ENCODE data around the gene DIP2C. TPM values are rescaled to one million over a fixed set of nuclear protein-coding genes. Genes with fewer than 3 reads are reported as not detected.

The DIP2C gene
- polyA plus RNA-seq, 1 of the 3 experiments (the other 2 are of a cell fraction), result 8.7 TPM

DNA sequence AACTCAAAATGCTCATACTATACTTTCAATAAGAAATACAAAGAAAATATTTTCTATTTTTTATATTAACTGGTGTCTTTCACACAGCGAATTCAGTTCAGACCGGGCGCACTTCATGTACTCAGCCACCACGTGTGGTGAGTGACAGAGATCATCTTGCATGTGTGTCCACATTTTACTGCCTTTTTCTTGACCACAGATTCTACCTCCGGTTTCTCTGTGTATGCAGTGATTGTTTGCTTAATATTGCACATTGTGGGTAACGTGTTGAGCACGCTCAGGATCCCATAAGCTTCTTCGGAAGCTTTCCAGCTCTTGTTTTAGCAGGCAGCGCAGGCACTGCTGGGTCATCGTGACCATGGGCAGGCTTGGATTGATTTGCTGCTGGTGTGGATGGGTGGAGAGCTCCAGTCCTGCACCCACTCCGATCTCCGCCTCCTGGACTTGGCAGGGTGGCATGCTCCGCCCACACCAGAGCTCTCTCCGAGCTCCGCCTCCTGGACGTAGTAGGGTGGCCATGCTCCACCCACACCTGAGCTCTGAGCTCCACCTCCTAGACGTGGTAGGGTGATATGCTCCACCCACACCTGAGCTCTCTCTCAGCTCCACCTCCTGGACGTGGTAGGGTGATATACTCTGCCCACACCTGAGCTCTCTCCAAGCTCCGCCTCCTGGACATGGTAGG lies 253.3 kb downstream of the DIP2C start:
- CTCF ChIA-PET, result interaction anchor here (1.2 to 1.5 kb wide), 2 partner anchors 17 to 36 kb away, joined by 3 to 4 read pairs; no protein-coding TSS in a partner anchor

DNA sequence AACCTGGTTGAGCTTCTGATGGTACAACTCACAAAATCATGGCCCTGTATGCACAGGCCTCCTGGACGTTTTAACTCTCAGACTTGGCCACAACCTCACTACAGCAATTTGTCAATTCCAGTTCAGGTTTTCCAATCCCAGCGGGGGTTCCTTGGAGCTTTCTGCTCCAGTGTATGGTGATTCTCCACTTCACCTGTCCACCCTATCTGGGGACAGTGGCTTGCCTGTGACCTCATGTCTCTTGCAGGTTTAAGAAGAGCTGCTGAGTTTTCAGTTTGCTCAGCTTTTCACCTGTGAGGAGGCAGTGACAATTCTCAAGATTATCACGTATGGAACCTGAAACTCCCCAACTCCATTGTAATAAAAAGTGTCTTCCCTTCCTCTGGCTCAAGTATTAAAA lies 254.1 kb downstream of the DIP2C start:
- 77% methylated on average over 3 of the region's 3 CpGs for WGBS (ENCODE audit: low lambda C conversion rate)
- Histone ChIP-seq H3K79me2 (ENCODE audit: insufficient read depth) (no peaks in the 10 kb centered on the region), H3K27ac (ENCODE audit: low read depth in 2 of 2, low read length in 1 of 2) (no peak overlapping the region), H3K9me3 (no peaks in the 10 kb centered on the region), H4K20me1 (ENCODE audit: insufficient read depth) (no peaks in the 10 kb centered on the region), H3K9ac (no peak overlapping the region), H3K9me2 (no peaks in the 10 kb centered on the region), H3K27me3 (ENCODE audit: insufficient read depth) (no peaks in the 10 kb centered on the region), H2AFZ (ENCODE audit: low read depth) (no peak overlapping the region), H3K4me3 (ENCODE audit: low read depth in 2 of 2, low read length in 1 of 2) (no peak overlapping the region), H3F3A (replicated peaks; ENCODE audit: insufficient read depth) (peaks cover 3% of the 10 kb centered on the region), H3K4me1 (ENCODE audit: control insufficient read depth in 1 of 2, insufficient read depth in 2 of 2, low read depth in 1 of 2, low read length in 1 of 2) (no peaks in the 10 kb centered on the region), H3K4me2 (no peak overlapping the region), H3K36me3 (replicated peaks in 1 of 2; ENCODE audit: control insufficient read depth in 1 of 2, insufficient read depth in 2 of 2, low read length in 1 of 2) (peaks cover 0 to 26% of the 10 kb centered on the region in 2 experiments)
- POLR2A ChIA-PET, result no interaction called here
- TF ChIP-seq, protein P1, sequence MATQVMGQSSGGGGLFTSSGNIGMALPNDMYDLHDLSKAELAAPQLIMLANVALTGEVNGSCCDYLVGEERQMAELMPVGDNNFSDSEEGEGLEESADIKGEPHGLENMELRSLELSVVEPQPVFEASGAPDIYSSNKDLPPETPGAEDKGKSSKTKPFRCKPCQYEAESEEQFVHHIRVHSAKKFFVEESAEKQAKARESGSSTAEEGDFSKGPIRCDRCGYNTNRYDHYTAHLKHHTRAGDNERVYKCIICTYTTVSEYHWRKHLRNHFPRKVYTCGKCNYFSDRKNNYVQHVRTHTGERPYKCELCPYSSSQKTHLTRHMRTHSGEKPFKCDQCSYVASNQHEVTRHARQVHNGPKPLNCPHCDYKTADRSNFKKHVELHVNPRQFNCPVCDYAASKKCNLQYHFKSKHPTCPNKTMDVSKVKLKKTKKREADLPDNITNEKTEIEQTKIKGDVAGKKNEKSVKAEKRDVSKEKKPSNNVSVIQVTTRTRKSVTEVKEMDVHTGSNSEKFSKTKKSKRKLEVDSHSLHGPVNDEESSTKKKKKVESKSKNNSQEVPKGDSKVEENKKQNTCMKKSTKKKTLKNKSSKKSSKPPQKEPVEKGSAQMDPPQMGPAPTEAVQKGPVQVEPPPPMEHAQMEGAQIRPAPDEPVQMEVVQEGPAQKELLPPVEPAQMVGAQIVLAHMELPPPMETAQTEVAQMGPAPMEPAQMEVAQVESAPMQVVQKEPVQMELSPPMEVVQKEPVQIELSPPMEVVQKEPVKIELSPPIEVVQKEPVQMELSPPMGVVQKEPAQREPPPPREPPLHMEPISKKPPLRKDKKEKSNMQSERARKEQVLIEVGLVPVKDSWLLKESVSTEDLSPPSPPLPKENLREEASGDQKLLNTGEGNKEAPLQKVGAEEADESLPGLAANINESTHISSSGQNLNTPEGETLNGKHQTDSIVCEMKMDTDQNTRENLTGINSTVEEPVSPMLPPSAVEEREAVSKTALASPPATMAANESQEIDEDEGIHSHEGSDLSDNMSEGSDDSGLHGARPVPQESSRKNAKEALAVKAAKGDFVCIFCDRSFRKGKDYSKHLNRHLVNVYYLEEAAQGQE (IDR thresholded peaks at IDR 0.05; ENCODE audit: low read depth, low read length), result no peak
- no peak for TF ChIP-seq RXRA (IDR thresholded peaks at IDR 0.05; ENCODE audit: borderline replicate concordance, low read depth)
- no peak for TF ChIP-seq EP300 (IDR thresholded peaks at IDR 0.05; ENCODE audit: borderline replicate concordance in 1 of 2, low read depth in 1 of 2, low read length in 1 of 2)
- TF ChIP-seq ZBTB33 (IDR thresholded peaks at IDR 0.05; ENCODE audit: borderline replicate concordance, low read depth), result no peak
- no peak for TF ChIP-seq GATA2 (CRISPR knock-in tag; IDR thresholded peaks at IDR 0.05)
- TF ChIP-seq MEF2A (IDR thresholded peaks at IDR 0.05; ENCODE audit: borderline replicate concordance, low read depth), result no peak
- TF ChIP-seq, protein P2, sequence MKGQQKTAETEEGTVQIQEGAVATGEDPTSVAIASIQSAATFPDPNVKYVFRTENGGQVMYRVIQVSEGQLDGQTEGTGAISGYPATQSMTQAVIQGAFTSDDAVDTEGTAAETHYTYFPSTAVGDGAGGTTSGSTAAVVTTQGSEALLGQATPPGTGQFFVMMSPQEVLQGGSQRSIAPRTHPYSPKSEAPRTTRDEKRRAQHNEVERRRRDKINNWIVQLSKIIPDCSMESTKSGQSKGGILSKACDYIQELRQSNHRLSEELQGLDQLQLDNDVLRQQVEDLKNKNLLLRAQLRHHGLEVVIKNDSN (IDR thresholded peaks at IDR 0.05; ENCODE audit: borderline replicate concordance, low read depth), result no peak
- TF ChIP-seq NFIC (IDR thresholded peaks at IDR 0.05; ENCODE audit: borderline replicate concordance), result no peak
- TF ChIP-seq TCF12 (IDR thresholded peaks at IDR 0.05), result no peak
- TF ChIP-seq TEAD4 (IDR thresholded peaks at IDR 0.05; ENCODE audit: borderline replicate concordance, insufficient read depth), result no peak
- TF ChIP-seq GABPA (IDR thresholded peaks at IDR 0.05; ENCODE audit: low read depth), result no peak
- no peak for TF ChIP-seq RCOR1 (IDR thresholded peaks at IDR 0.05; ENCODE audit: low read length)
- no peak for TF ChIP-seq MXI1 (IDR thresholded peaks at IDR 0.05; ENCODE audit: low read depth, low read length)
- no peak for TF ChIP-seq CHD2 (IDR thresholded peaks at IDR 0.05; ENCODE audit: low read length, partially characterized antibody)
- no peak for TF ChIP-seq USF2 (IDR thresholded peaks at IDR 0.05; ENCODE audit: borderline replicate concordance, low read depth, low read length)
- no peak for TF ChIP-seq NRF1 (IDR thresholded peaks at IDR 0.05; ENCODE audit: low read depth, low read length)
- no peak for TF ChIP-seq RFX5 (IDR thresholded peaks at IDR 0.05; ENCODE audit: low read length)
- TF ChIP-seq POLR2AphosphoS5 (IDR thresholded peaks at IDR 0.05; ENCODE audit: low read depth, low read length), result no peak
- TF ChIP-seq JUND (IDR thresholded peaks at IDR 0.05), result no peak
- CTCF ChIA-PET, result no interaction called here
- no peak for DNase-seq

More for the DNA sequence above, 253.3 kb downstream of the DIP2C start:
- Histone ChIP-seq H3F3A (replicated peaks; ENCODE audit: insufficient read depth) (peaks cover 3% of the 10 kb centered on the region), H3K79me2 (ENCODE audit: insufficient read depth) (no peaks in the 10 kb centered on the region), H3K36me3 (replicated peaks in 1 of 2; ENCODE audit: control insufficient read depth in 1 of 2, insufficient read depth in 2 of 2, low read length in 1 of 2) (peaks cover 0 to 21% of the 10 kb centered on the region in 2 experiments), H3K9me3 (no peaks in the 10 kb centered on the region), H3K4me2 (no peak overlapping the region), H3K9ac (no peak overlapping the region), H2AFZ (ENCODE audit: low read depth) (no peak overlapping the region), H3K4me1 (ENCODE audit: control insufficient read depth in 1 of 2, insufficient read depth in 2 of 2, low read depth in 1 of 2, low read length in 1 of 2) (peaks cover 0 to under 1% of the 10 kb centered on the region in 2 experiments; a peak in 1 of 4 replicates), H4K20me1 (ENCODE audit: insufficient read depth) (no peaks in the 10 kb centered on the region), H3K27ac (ENCODE audit: low read depth in 2 of 2, low read length in 1 of 2) (no peak overlapping the region), H3K9me2 (no peaks in the 10 kb centered on the region), H3K27me3 (ENCODE audit: insufficient read depth) (no peaks in the 10 kb centered on the region), H3K4me3 (ENCODE audit: low read depth in 2 of 2, low read length in 1 of 2) (no peak overlapping the region)
- DNase-seq, result no peak
- POLR2A ChIA-PET, result no interaction called here
- WGBS (ENCODE audit: low lambda C conversion rate), result 95% methylated on average over 19 of the region's 19 CpGs
- TF ChIP-seq RAD21 (IDR thresholded peaks at IDR 0.05; ENCODE audit: low read length), result no peak
- no peak for TF ChIP-seq JUND (IDR thresholded peaks at IDR 0.05)
- no peak for TF ChIP-seq NFIC (IDR thresholded peaks at IDR 0.05; ENCODE audit: borderline replicate concordance)
